H1 (cell line): ENCODE measurements around the gene TCF19. TPM values are rescaled to one million over a fixed set of nuclear protein-coding genes. Genes with fewer than 3 reads are reported as not detected.

ENCODE experiments used
- CTCF ChIA-PET: fragments of 300-600 bp; sonication (Branson Sonifier 250); formaldehyde crosslinking; loops from one replicate; lab custom pipeline; 2021; ENCODE audit not compliant: partially characterized antibody; lab: Charles Lee
- POLR2A ChIA-PET: fragments of 300-600 bp; sonication (Branson Sonifier 250); formaldehyde crosslinking; loops from one replicate; lab custom pipeline; 2021; ENCODE audit warnings: inconsistent platforms; ENCODE audit not compliant: partially characterized antibody; lab: Charles Lee
- DNase-seq, 2 experiments: peaks; one replicate each; pipeline versions ENCODE4 v3.0.0 to v3.0.0-alpha.2; 2010 to 2022; ENCODE audit warnings: low spot score in 2 of 2, low read depth in 1 of 2, mixed read lengths in 1 of 2
- FAIRE-seq: peaks from 2 replicates; lab custom pipeline; 2011; peaks lifted over from hg19 to GRCh38; lab: Jason Lieb, UNC
- H2AFZ ChIP-seq: 2 replicates; pipeline ENCODE4 v1.8.1; 2012; ENCODE audit warnings: low read length, inconsistent platforms
- H2AK5ac ChIP-seq: 2 replicates; pipeline ENCODE4 v1.6.1; 2013; ENCODE audit warnings: low read depth, low read length
- H2BK120ac ChIP-seq: replicated peaks from 2 replicates; pipeline ENCODE3; 2013; ENCODE audit warnings: low read depth, low read length, inconsistent platforms
- H2BK12ac ChIP-seq: 2 replicates; pipeline ENCODE4 v1.6.1; 2013; ENCODE audit warnings: low read depth, low read length
- H2BK15ac ChIP-seq: 2 replicates; pipeline ENCODE4 v1.6.1; 2013; ENCODE audit warnings: low read length
- H2BK20ac ChIP-seq: 2 replicates; pipeline ENCODE4 v1.6.1; 2013; ENCODE audit warnings: low read length
- H2BK5ac ChIP-seq: 2 replicates; pipeline ENCODE4 v1.6.1; 2013; ENCODE audit warnings: low read depth, low read length
- H3K14ac ChIP-seq: 2 replicates; pipeline ENCODE4 v1.6.1; 2013; ENCODE audit warnings: inconsistent platforms; ENCODE audit not compliant: insufficient read length
- H3K18ac ChIP-seq: 2 replicates; pipeline ENCODE4 v1.6.1; 2013; ENCODE audit warnings: low read length; ENCODE audit errors: extremely low read depth
- H3K23ac ChIP-seq: 2 replicates; pipeline ENCODE4 v1.6.1; 2013; ENCODE audit warnings: inconsistent platforms; ENCODE audit not compliant: insufficient read length
- H3K23me2 ChIP-seq: 2 replicates; pipeline ENCODE4 v1.6.1; 2013; ENCODE audit warnings: low read depth, low read length
- H3K27ac ChIP-seq: 2 replicates; pipeline ENCODE4 v1.6.1; 2011; ENCODE audit warnings: low read depth, low read length, inconsistent platforms
- H3K27me3 ChIP-seq, 4 experiments: replicated peaks in 1 of 4; 1 replicate in 1 of 4; 2 replicates in 3 of 4; pipeline versions ENCODE4 v1.6.1 to v1.8.1; 2011 to 2013; ENCODE audit warnings: low read length in 3 of 4, mild to moderate bottlenecking in 3 of 4, inconsistent platforms in 2 of 4, mixed read lengths in 2 of 4, moderate library complexity in 1 of 4; ENCODE audit not compliant: control insufficient read depth in 3 of 4, insufficient read depth in 3 of 4; ENCODE audit errors: extremely low read depth in 1 of 4
- H3K36me3 ChIP-seq, 4 experiments: 2 replicates each; pipeline versions ENCODE4 v1.6.1 to v1.8.1; 2011 to 2013; ENCODE audit warnings: mild to moderate bottlenecking in 4 of 4, low read length in 3 of 4, moderate library complexity in 2 of 4, control low read depth in 1 of 4, inconsistent platforms in 1 of 4; ENCODE audit not compliant: insufficient read depth in 4 of 4, control insufficient read depth in 2 of 4
- H3K4ac ChIP-seq: replicated peaks from 2 replicates; pipeline ENCODE3; 2013; ENCODE audit warnings: low read length, low read depth, mixed read lengths, inconsistent platforms; ENCODE audit not compliant: insufficient read length
- H3K4me1 ChIP-seq, 4 experiments: replicated peaks in 1 of 4; 1 replicate in 1 of 4; 2 replicates in 3 of 4; pipeline versions ENCODE4 v1.6.1 to v1.8.1; 2011 to 2013; ENCODE audit warnings: low read length in 3 of 4, inconsistent platforms in 2 of 4, mixed read lengths in 1 of 4; ENCODE audit not compliant: insufficient read depth in 4 of 4, control insufficient read depth in 3 of 4
- H3K4me2 ChIP-seq, 2 experiments: 2 replicates each; pipeline versions ENCODE4 v1.6.1 to v1.8.1; 2011 to 2013; ENCODE audit warnings: low read depth in 2 of 2, low read length in 2 of 2, control low read depth in 1 of 2, inconsistent platforms in 1 of 2, mild to moderate bottlenecking in 1 of 2; ENCODE audit not compliant: insufficient read depth in 1 of 2
- H3K4me3 ChIP-seq, 4 experiments: fragments of 200-600, 300-600 bp in 1 of 4; sonication (generic), shearing (Covaris generic), sonication (Bioruptor Twin) in 1 of 4; 2 replicates each; pipeline versions ENCODE4 v1.5.1 to v1.8.1; 2011 to 2016; ENCODE audit warnings: low read length in 4 of 4, low read depth in 3 of 4, control low read depth in 2 of 4, inconsistent platforms in 2 of 4, mild to moderate bottlenecking in 2 of 4, mixed read lengths in 1 of 4, moderate library complexity in 1 of 4; ENCODE audit not compliant: insufficient read depth in 2 of 4; ENCODE audit errors: extremely low read depth in 1 of 4
- H3K56ac ChIP-seq: replicated peaks from 2 replicates; pipeline ENCODE3; 2013; ENCODE audit warnings: low read depth, mild to moderate bottlenecking, mixed read lengths, low read length, inconsistent platforms; ENCODE audit not compliant: insufficient read length
- H3K79me1 ChIP-seq: 2 replicates; pipeline ENCODE4 v1.6.1; 2013; ENCODE audit warnings: low read depth, low read length, control low read depth
- H3K79me2 ChIP-seq, 2 experiments: 2 replicates each; pipeline versions ENCODE4 v1.6.1 to v1.8.1; 2012 to 2013; ENCODE audit warnings: low read length in 2 of 2, mild to moderate bottlenecking in 2 of 2, inconsistent platforms in 1 of 2; ENCODE audit not compliant: insufficient read depth in 2 of 2, control insufficient read depth in 1 of 2
- H3K9ac ChIP-seq, 4 experiments: replicated peaks in 1 of 4; 1 replicate in 1 of 4; 2 replicates in 3 of 4; pipeline versions ENCODE4 v1.6.1 to v1.8.1; 2011 to 2013; ENCODE audit warnings: low read depth in 3 of 4, low read length in 3 of 4, control low read depth in 2 of 4, mild to moderate bottlenecking in 2 of 4, moderate library complexity in 2 of 4, inconsistent platforms in 1 of 4; ENCODE audit errors: extremely low read depth in 1 of 4
- H3K9me3 ChIP-seq, 2 experiments: 2 replicates each; pipeline versions ENCODE4 v1.6.1 to v1.8.1; 2012 to 2013; ENCODE audit warnings: mild to moderate bottlenecking in 2 of 2, moderate library complexity in 2 of 2, control low read depth in 1 of 2, inconsistent platforms in 1 of 2, low read depth in 1 of 2, low read length in 1 of 2, mixed read lengths in 1 of 2; ENCODE audit not compliant: insufficient read depth in 2 of 2
- H4K20me1 ChIP-seq, 2 experiments: replicated peaks in 1 of 2; 2 replicates each; pipeline versions ENCODE3 to v1.8.1; 2011 to 2013; ENCODE audit warnings: inconsistent platforms in 2 of 2, low read length in 2 of 2, mild to moderate bottlenecking in 1 of 2; ENCODE audit not compliant: insufficient read depth in 2 of 2, control insufficient read depth in 1 of 2
- H4K5ac ChIP-seq: 2 replicates; pipeline ENCODE4 v1.6.1; 2013; ENCODE audit warnings: low read length, low read depth, mixed read lengths, inconsistent platforms; ENCODE audit not compliant: insufficient read length
- H4K8ac ChIP-seq: 2 replicates; pipeline ENCODE4 v1.8.0; 2013; ENCODE audit warnings: mild to moderate bottlenecking, moderate library complexity, low read length, inconsistent platforms; ENCODE audit not compliant: insufficient read depth; ENCODE audit errors: extremely low read depth
- H4K91ac ChIP-seq: replicated peaks from 2 replicates; pipeline ENCODE3; 2013; ENCODE audit warnings: low read length, mixed read lengths, inconsistent platforms; ENCODE audit not compliant: insufficient read length
- WGBS, 2 experiments: shearing (Covaris generic) in 1 of 2; methylation state at CpG; one replicate each; pipeline versions ENCODE4 v1.1.6 to v1.1.7; 2013 to 2015; ENCODE audit warnings: low lambda C conversion rate in 2 of 2, mixed read lengths in 2 of 2, inconsistent platforms in 1 of 2, low coverage in 1 of 2, missing lambda C conversion rate in 1 of 2; ENCODE audit not compliant: insufficient replicate concordance in 2 of 2, insufficient coverage in 1 of 2, insufficient read length in 1 of 2; ENCODE audit errors: extremely low coverage in 1 of 2, missing lambda C conversion rate in 1 of 2; 5-methylcytosine and 5-hydroxymethylcytosine counted together
- polyA plus RNA-seq, 7 experiments: library from polyadenylated mRNA; depleted of rRNA in 3 of 7; stranded (reverse) in 5 of 7; unstranded in 2 of 7; fragments of >200 nt in 5 of 7; fragments of 200-250 nt in 2 of 7; gene quantifications; 1 replicate in 5 of 7; 2 replicates in 1 of 7; 4 replicates in 1 of 7; pipeline versions ENCODE4 v1.2.1 to v1.2.3, GENCODE V29; 2011 to 2013; ENCODE audit warnings: missing spikeins in 2 of 7, mixed read lengths in 2 of 7
- total RNA-seq: library from RNA; stranded (reverse); fragmentation: NEBNext Ultra II Directional; extraction: Animal tissue kit (Norgen Biotek cat#: 25700); gene quantifications from 2 replicates; pipeline ENCODE4 v1.2.1, GENCODE V29; 2021

Gene TCF19
- total and polyA plus RNA-seq, 2 of the 8 experiments (the other 6 are each of a cell fraction or from before 2014, with no cell fraction given), result 7.2 to 11.0 TPM

GRCh38 chr6:31145386-31145785 is 13.0 kb upstream of the TCF19 start:
- no peaks in the 10 kb centered on the region; the same call in 1 of the 2 replicates for H3K23me2 ChIP-seq
- H3K79me1 ChIP-seq, result no peaks in the 10 kb centered on the region
- H2BK120ac ChIP-seq, result no peak overlapping the region
- no peaks in the 10 kb centered on the region for H3K9me3 ChIP-seq
- CTCF ChIA-PET, result interaction anchor here (0.6 to 16.4 kb wide), 9 partner anchors 8 to 52 kb away, joined by 3 to 170 read pairs (median 5); no protein-coding TSS in a partner anchor
- no peak overlapping the region for H4K8ac ChIP-seq
- no peak overlapping the region for H4K91ac ChIP-seq
- no peak overlapping the region for H3K4me3 ChIP-seq
- peaks cover 0 to 3% of the 10 kb centered on the region in 2 experiments for H4K20me1 ChIP-seq
- no peak for DNase-seq
- H3K4ac ChIP-seq, result no peak overlapping the region
- H2BK15ac ChIP-seq, result no peak overlapping the region
- no peak for FAIRE-seq
- H3K4me2 ChIP-seq, result no peak overlapping the region
- no peaks in the 10 kb centered on the region for H3K79me2 ChIP-seq
- H2AK5ac ChIP-seq, result no peak overlapping the region
- H3K27me3 ChIP-seq, result no peaks in the 10 kb centered on the region
- peaks cover 0 to 9% (median 4%) of the 10 kb centered on the region in 4 experiments; a peak in 4 of 7 replicates for H3K4me1 ChIP-seq
- no peak overlapping the region for H3K27ac ChIP-seq
- no peak overlapping the region for H2BK12ac ChIP-seq
- peaks cover 2 to 39% (median 9%) of the 10 kb centered on the region in 4 experiments; a peak in 7 of 8 replicates for H3K36me3 ChIP-seq
- H4K5ac ChIP-seq, result no peak overlapping the region
- no peak overlapping the region for H2AFZ ChIP-seq
- H3K56ac ChIP-seq, result no peak overlapping the region
- H3K14ac ChIP-seq, result no peak overlapping the region
- 94% methylated on average over 10 of the region's 10 CpGs; no CpG with 5 or more reads in 1 of the 2 experiments for WGBS, 2 experiments
- H3K9ac ChIP-seq, result no peak overlapping the region
- no peak overlapping the region for H2BK5ac ChIP-seq
- H3K23ac ChIP-seq, result no peak overlapping the region
- H2BK20ac ChIP-seq, result no peak overlapping the region
- POLR2A ChIA-PET, result interaction anchor here (0.6 to 68.5 kb wide), 4 partner anchors 2 to 445 kb away, joined by 3 to 2251 read pairs (median 1128); partner anchors contain the start of genes CCHCR1, CDSN, POU5F1 and PSORS1C1
- no peak overlapping the region for H3K18ac ChIP-seq
